ENCODE results near the gene LEMD2.

Gene LEMD2

DNA sequence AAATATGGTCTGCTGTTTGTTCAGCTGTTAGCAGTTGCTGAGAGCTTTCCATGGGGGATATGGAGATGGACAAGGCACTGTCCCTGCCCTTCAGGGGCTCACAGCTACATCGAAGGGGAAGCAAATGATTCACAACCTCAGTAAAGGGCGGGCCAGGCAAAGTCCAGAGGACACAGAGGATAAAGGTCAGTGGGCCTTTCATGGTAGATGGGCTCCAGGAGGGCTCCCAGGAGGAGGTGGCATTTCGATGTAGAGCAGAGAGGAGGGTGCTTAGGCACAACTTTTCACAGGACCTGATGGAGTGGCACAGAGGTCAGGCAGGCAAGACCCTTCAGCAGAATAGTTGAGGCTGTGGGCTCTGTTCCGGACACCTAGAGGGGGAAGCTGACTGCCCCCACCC is 30.1 kb upstream of the LEMD2 start:
- no peaks in the 10 kb centered on the region for H3K4me1 ChIP-seq (ENCODE audit: insufficient read depth, poor library complexity, severe bottlenecking)
- no peak for DNase-seq (ENCODE audit: low spot score)

DNA sequence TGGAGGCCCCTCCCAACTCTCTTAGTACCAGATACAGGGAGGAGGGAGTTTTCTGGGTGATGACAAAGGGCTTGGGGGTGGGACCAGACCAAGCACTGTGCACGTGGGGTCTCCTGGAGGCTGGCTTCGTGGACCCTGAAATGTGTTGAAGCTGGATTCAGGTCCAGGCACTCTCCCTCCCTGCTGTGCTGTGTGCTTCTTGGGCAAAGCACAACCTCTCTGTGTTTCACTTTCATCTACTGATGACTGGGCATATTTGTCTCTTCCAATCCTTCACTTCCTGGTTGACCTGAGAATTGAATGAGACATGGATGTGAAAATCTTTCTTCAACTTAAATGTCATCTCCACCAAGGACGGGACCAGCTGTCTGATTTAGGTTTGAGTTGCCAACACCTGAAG is 29.4 kb upstream of the LEMD2 start:
- Histone ChIP-seq H3K9me3 (ENCODE audit: severe bottlenecking) (no peaks in the 10 kb centered on the region), H3K4me3 (ENCODE audit: severe bottlenecking) (no peak overlapping the region), H3K27me3 (ENCODE audit: insufficient read depth, poor library complexity, severe bottlenecking) (peaks cover 5% of the 10 kb centered on the region), H3K36me3 (ENCODE audit: low read depth) (no peaks in the 10 kb centered on the region), H3K4me1 (ENCODE audit: insufficient read depth, poor library complexity, severe bottlenecking) (no peaks in the 10 kb centered on the region), H3K27ac (ENCODE audit: poor library complexity, severe bottlenecking) (no peak overlapping the region)
- ATAC-seq (ENCODE audit: low read depth) (no peak), DNase-seq (ENCODE audit: low spot score) (no peak)
- TF ChIP-seq, protein P1, sequence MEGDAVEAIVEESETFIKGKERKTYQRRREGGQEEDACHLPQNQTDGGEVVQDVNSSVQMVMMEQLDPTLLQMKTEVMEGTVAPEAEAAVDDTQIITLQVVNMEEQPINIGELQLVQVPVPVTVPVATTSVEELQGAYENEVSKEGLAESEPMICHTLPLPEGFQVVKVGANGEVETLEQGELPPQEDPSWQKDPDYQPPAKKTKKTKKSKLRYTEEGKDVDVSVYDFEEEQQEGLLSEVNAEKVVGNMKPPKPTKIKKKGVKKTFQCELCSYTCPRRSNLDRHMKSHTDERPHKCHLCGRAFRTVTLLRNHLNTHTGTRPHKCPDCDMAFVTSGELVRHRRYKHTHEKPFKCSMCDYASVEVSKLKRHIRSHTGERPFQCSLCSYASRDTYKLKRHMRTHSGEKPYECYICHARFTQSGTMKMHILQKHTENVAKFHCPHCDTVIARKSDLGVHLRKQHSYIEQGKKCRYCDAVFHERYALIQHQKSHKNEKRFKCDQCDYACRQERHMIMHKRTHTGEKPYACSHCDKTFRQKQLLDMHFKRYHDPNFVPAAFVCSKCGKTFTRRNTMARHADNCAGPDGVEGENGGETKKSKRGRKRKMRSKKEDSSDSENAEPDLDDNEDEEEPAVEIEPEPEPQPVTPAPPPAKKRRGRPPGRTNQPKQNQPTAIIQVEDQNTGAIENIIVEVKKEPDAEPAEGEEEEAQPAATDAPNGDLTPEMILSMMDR (IDR thresholded peaks at IDR 0.05; ENCODE audit: poor library complexity, severe bottlenecking), result no peak

More for the DNA sequence above, 30.1 kb upstream of the LEMD2 start:
- Histone ChIP-seq H3K4me3 (ENCODE audit: severe bottlenecking) (no peak overlapping the region), H3K27ac (ENCODE audit: poor library complexity, severe bottlenecking) (no peak overlapping the region), H3K36me3 (ENCODE audit: low read depth) (no peaks in the 10 kb centered on the region), H3K27me3 (ENCODE audit: insufficient read depth, poor library complexity, severe bottlenecking) (peaks cover 5% of the 10 kb centered on the region), H3K9me3 (ENCODE audit: severe bottlenecking) (no peaks in the 10 kb centered on the region)
- ATAC-seq (ENCODE audit: low read depth), result no peak
- TF ChIP-seq, protein P1 (IDR thresholded peaks at IDR 0.05; ENCODE audit: poor library complexity, severe bottlenecking), result no peak

- DNase-seq (ENCODE audit: low spot score), result no peak
- Histone ChIP-seq H3K4me1 (ENCODE audit: insufficient read depth, poor library complexity, severe bottlenecking) (no peaks in the 10 kb centered on the region), H3K27me3 (ENCODE audit: insufficient read depth, poor library complexity, severe bottlenecking) (peaks cover 5% of the 10 kb centered on the region), H3K4me3 (ENCODE audit: severe bottlenecking) (no peak overlapping the region), H3K36me3 (ENCODE audit: low read depth) (no peaks in the 10 kb centered on the region), H3K27ac (ENCODE audit: poor library complexity, severe bottlenecking) (no peak overlapping the region), H3K9me3 (ENCODE audit: severe bottlenecking) (no peaks in the 10 kb centered on the region)
- ATAC-seq (ENCODE audit: low read depth), result no peak
- TF ChIP-seq, protein P1 (IDR thresholded peaks at IDR 0.05; ENCODE audit: poor library complexity, severe bottlenecking), result no peak
Observed at GRCh38 chr6:33817489-33817888, 28.6 kb upstream of the LEMD2 start.

- H3K36me3 ChIP-seq (ENCODE audit: low read depth), result no peaks in the 10 kb centered on the region
- H3K4me3 ChIP-seq (ENCODE audit: severe bottlenecking), result no peak overlapping the region
- no peak for DNase-seq (ENCODE audit: low spot score)
- no peaks in the 10 kb centered on the region for H3K9me3 ChIP-seq (ENCODE audit: severe bottlenecking)
- H3K27ac ChIP-seq (ENCODE audit: poor library complexity, severe bottlenecking), result no peak overlapping the region
- no peak for ATAC-seq (ENCODE audit: low read depth)
- H3K27me3 ChIP-seq (ENCODE audit: insufficient read depth, poor library complexity, severe bottlenecking), result peaks cover 9% of the 10 kb centered on the region
- TF ChIP-seq, protein P1 (IDR thresholded peaks at IDR 0.05; ENCODE audit: poor library complexity, severe bottlenecking), result no peak
- no peaks in the 10 kb centered on the region for H3K4me1 ChIP-seq (ENCODE audit: insufficient read depth, poor library complexity, severe bottlenecking)
Observed at GRCh38 chr6:33816911-33817310, 28.0 kb upstream of the LEMD2 start.

GRCh38 chr6:33815854-33816253 is 26.9 kb upstream of the LEMD2 start:
- Histone ChIP-seq H3K27me3 (ENCODE audit: insufficient read depth, poor library complexity, severe bottlenecking) (peaks cover 14% of the 10 kb centered on the region), H3K36me3 (ENCODE audit: low read depth) (no peaks in the 10 kb centered on the region), H3K9me3 (ENCODE audit: severe bottlenecking) (no peaks in the 10 kb centered on the region), H3K4me1 (ENCODE audit: insufficient read depth, poor library complexity, severe bottlenecking) (no peaks in the 10 kb centered on the region), H3K4me3 (ENCODE audit: severe bottlenecking) (no peak overlapping the region), H3K27ac (ENCODE audit: poor library complexity, severe bottlenecking) (no peak overlapping the region)
- DNase-seq (ENCODE audit: low spot score) (no peak), ATAC-seq (ENCODE audit: low read depth) (peak; percentile 55; the same call in 1 of the 3 replicates)
- TF ChIP-seq, protein P1 (IDR thresholded peaks at IDR 0.05; ENCODE audit: poor library complexity, severe bottlenecking), result no peak
